ENCODE measurements around the gene TMEM156. TPM values are rescaled to one million over a fixed set of nuclear protein-coding genes. Genes with fewer than 3 reads are reported as not detected.
"Not testable (repeated sequence)": the region's sequence is repeated elsewhere in the genome, so short reads cannot be mapped to it uniquely, and the experiment has no call there.

The TMEM156 gene
- total RNA-seq, 1 experiment from 2014 or later = 14.1 TPM

DNA sequence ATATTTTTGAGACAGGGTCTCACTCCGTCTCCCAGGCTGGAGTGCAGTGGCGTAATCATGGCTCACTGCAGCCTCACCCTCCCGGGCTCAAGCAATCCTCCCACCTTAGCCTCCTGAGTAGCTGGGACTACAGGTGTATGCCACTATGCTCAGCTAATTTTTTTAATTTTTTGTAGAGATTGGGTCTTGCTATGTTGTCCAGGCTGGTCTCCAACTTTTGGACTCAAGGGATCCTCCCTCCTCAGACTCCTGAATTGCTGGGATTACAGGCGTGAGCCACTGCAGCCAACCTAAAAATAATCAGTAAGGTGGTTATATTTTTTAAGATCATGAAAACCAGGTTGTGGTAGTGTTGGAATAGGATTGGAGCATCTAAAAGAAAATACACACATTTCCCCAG is 38.1 kb downstream of the TMEM156 start:
- H3K4me1 Mint-ChIP-seq (ENCODE audit: low read depth, unreplicated experiment) = no peaks in the 10 kb centered on the region
- no peaks in the 10 kb centered on the region for H3K36me3 Mint-ChIP-seq (ENCODE audit: insufficient read depth, unreplicated experiment)
- BruUV-seq (replicated peaks) = no TSS peak
- H3K27me3 Mint-ChIP-seq (ENCODE audit: unreplicated experiment) = no peaks in the 10 kb centered on the region
- TF ChIP-seq, protein P1, sequence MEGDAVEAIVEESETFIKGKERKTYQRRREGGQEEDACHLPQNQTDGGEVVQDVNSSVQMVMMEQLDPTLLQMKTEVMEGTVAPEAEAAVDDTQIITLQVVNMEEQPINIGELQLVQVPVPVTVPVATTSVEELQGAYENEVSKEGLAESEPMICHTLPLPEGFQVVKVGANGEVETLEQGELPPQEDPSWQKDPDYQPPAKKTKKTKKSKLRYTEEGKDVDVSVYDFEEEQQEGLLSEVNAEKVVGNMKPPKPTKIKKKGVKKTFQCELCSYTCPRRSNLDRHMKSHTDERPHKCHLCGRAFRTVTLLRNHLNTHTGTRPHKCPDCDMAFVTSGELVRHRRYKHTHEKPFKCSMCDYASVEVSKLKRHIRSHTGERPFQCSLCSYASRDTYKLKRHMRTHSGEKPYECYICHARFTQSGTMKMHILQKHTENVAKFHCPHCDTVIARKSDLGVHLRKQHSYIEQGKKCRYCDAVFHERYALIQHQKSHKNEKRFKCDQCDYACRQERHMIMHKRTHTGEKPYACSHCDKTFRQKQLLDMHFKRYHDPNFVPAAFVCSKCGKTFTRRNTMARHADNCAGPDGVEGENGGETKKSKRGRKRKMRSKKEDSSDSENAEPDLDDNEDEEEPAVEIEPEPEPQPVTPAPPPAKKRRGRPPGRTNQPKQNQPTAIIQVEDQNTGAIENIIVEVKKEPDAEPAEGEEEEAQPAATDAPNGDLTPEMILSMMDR (IDR thresholded peaks at IDR 0.05; ENCODE audit: unreplicated experiment) = no peak
- CTCF ChIA-PET = interaction anchor here (0.5 to 0.7 kb wide), 2 partner anchors 45 to 730 kb away, joined by 3 to 4 read pairs; no protein-coding TSS in a partner anchor
- no peak overlapping the region for H3K4me3 Mint-ChIP-seq (ENCODE audit: low read depth, unreplicated experiment)
- no peak for DNase-seq
- H3K9me3 Mint-ChIP-seq (ENCODE audit: low read depth, unreplicated experiment) = no peaks in the 10 kb centered on the region
- intact Hi-C loops (cut with micrococcal nuclease; ENCODE audit: unreplicated experiment) = no loop called here
- H3K27ac Mint-ChIP-seq (ENCODE audit: unreplicated experiment) = no peak overlapping the region

DNA sequence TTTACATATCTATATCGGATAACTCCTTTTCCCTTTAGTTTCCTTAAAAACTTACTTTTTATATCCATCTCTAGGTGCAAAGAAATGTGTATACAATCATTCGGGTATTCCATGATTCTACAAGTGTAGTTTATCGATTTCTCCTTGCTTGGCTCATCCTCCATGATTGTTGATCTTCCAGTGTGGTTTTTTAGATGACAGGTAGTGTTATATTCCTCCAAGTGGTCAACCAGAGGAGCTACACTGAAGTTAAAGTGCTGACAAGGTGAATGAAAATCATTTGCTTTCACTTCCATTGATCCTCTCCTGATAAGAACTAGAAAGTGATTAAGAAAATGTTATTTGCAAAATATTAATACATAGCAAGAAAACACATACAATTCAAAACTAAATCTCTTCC is 38.5 kb downstream of the TMEM156 start:
- no peaks in the 10 kb centered on the region for H3K9me3 Mint-ChIP-seq (ENCODE audit: low read depth, unreplicated experiment)
- no peak for DNase-seq
- CTCF ChIA-PET = interaction anchor here (0.5 to 0.7 kb wide), 2 partner anchors 44 to 731 kb away, joined by 3 to 4 read pairs; no protein-coding TSS in a partner anchor
- intact Hi-C loops (cut with micrococcal nuclease; ENCODE audit: unreplicated experiment) = no loop called here
- H3K27me3 Mint-ChIP-seq (ENCODE audit: unreplicated experiment) = no peaks in the 10 kb centered on the region
- H3K4me3 Mint-ChIP-seq (ENCODE audit: low read depth, unreplicated experiment) = no peak overlapping the region
- H3K36me3 Mint-ChIP-seq (ENCODE audit: insufficient read depth, unreplicated experiment) = no peaks in the 10 kb centered on the region
- TF ChIP-seq, protein P1 (IDR thresholded peaks at IDR 0.05; ENCODE audit: unreplicated experiment) = no peak
- no TSS peak for BruUV-seq (replicated peaks)
- peaks cover 2% of the 10 kb centered on the region for H3K4me1 Mint-ChIP-seq (ENCODE audit: low read depth, unreplicated experiment)
- H3K27ac Mint-ChIP-seq (ENCODE audit: unreplicated experiment) = no peak overlapping the region

DNA sequence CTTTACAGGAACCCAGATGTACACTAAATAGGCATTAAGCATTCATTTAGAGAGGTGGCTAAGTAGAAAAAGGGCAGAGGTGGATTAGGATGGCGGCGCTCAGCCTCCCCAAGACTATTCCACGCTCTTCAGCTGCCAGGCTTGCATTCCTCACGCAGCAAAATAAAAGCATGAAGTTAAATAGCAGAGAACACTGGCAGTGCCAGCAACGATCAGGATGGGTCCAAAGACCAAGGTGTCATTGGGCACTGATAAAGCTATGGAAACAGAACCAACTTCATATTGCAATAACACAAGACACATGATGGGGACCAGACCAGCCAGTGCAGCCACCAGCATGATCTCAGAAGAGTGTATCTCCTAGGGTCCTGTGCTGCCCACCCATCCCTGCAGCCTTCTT is 42.0 kb downstream of the TMEM156 start:
- H3K27me3 Mint-ChIP-seq (ENCODE audit: unreplicated experiment) = no peaks in the 10 kb centered on the region
- no peak for DNase-seq
- CTCF ChIA-PET = no interaction called here
- TF ChIP-seq, protein P1 (IDR thresholded peaks at IDR 0.05; ENCODE audit: unreplicated experiment) = no peak
- intact Hi-C loops (cut with micrococcal nuclease; ENCODE audit: unreplicated experiment) = no loop called here
- BruUV-seq (replicated peaks) = no TSS peak
- H3K36me3 Mint-ChIP-seq (ENCODE audit: insufficient read depth, unreplicated experiment) = no peaks in the 10 kb centered on the region
- H3K4me3 Mint-ChIP-seq (ENCODE audit: low read depth, unreplicated experiment) = no peak overlapping the region
- H3K9me3 Mint-ChIP-seq (ENCODE audit: low read depth, unreplicated experiment) = no peaks in the 10 kb centered on the region
- H3K27ac Mint-ChIP-seq (ENCODE audit: unreplicated experiment) = no peak overlapping the region
- H3K4me1 Mint-ChIP-seq (ENCODE audit: low read depth, unreplicated experiment) = peaks cover 9% of the 10 kb centered on the region

DNA sequence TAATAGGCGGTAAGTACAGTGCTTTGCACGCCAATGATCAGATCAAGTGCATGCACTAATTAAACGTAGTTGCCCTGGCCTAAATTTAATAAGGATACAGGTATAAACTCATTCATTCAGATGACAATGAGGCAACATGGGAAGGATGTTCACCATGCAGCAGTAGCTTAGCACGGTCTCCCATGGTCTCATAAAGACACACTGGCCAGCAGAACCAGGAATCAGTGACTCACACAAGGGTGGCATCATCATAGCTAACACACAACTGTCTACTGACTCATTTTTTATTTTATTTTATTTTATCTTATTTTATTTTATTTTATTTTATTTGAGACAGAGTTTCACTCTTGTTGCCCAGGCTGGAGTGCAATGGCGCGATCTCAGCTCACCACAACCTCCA is 42.7 kb downstream of the TMEM156 start:
- no peak overlapping the region for H3K4me3 Mint-ChIP-seq (ENCODE audit: low read depth, unreplicated experiment)
- H3K27ac Mint-ChIP-seq (ENCODE audit: unreplicated experiment) = no peak overlapping the region
- TF ChIP-seq, protein P1 (IDR thresholded peaks at IDR 0.05; ENCODE audit: unreplicated experiment) = no peak
- no peaks in the 10 kb centered on the region for H3K36me3 Mint-ChIP-seq (ENCODE audit: insufficient read depth, unreplicated experiment)
- peaks cover 9% of the 10 kb centered on the region for H3K4me1 Mint-ChIP-seq (ENCODE audit: low read depth, unreplicated experiment)
- no TSS peak for BruUV-seq (replicated peaks)
- no peak for DNase-seq
- intact Hi-C loops (cut with micrococcal nuclease; ENCODE audit: unreplicated experiment) = no loop called here
- H3K27me3 Mint-ChIP-seq (ENCODE audit: unreplicated experiment) = no peaks in the 10 kb centered on the region
- no peaks in the 10 kb centered on the region for H3K9me3 Mint-ChIP-seq (ENCODE audit: low read depth, unreplicated experiment)
- CTCF ChIA-PET = interaction anchor here (0.6 to 1.3 kb wide), 2 partner anchors 146 to 153 kb away, joined by 3 read pairs; no protein-coding TSS in a partner anchor

DNA sequence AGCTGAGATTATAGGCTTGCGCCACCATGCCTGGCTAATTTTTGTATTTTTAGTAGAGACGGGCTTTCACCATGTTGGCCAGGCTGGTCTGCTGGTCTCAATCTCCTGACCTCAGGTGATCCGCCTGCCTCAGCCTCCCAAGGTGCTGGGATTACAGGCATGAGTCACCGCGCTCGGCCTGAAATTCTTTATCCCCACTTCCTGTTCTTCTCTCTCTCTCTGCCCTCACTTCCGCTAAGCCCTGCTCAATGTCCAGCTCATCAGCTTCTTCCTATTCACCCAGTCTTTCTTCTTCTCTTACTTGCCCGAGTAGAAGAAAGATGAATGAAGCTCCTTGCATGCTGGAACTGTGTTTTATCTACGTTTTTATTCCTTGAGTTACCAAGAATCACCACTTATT is 43.9 kb downstream of the TMEM156 start:
- CTCF ChIA-PET = interaction anchor here (1.3 kb wide), 1 partner anchor 147 kb away, joined by 3 read pairs; no protein-coding TSS in a partner anchor
- H3K4me1 Mint-ChIP-seq (ENCODE audit: low read depth, unreplicated experiment); H3K27me3 Mint-ChIP-seq (ENCODE audit: unreplicated experiment); H3K27ac Mint-ChIP-seq (ENCODE audit: unreplicated experiment); DNase-seq; intact Hi-C loops (cut with micrococcal nuclease; ENCODE audit: unreplicated experiment); H3K36me3 Mint-ChIP-seq (ENCODE audit: insufficient read depth, unreplicated experiment); H3K9me3 Mint-ChIP-seq (ENCODE audit: low read depth, unreplicated experiment); BruUV-seq (replicated peaks); H3K4me3 Mint-ChIP-seq (ENCODE audit: low read depth, unreplicated experiment): not testable (repeated sequence)
